Liver (tissue), 3 donors: ENCODE data around the gene OXNAD1.

Source experiments
- GABPA ChIP-seq, 2 donors: IDR thresholded peaks in 1 of 2; conservative IDR thresholded peaks in 1 of 2; 2 replicates each; pipeline ENCODE4 v1.6.1; 2016; ENCODE audit warnings: antibody characterized with exemption in 2 of 2, mild to moderate bottlenecking in 1 of 2, moderate library complexity in 1 of 2
- RAD21 ChIP-seq, 2 donors: IDR thresholded peaks; 2 replicates each; pipeline ENCODE4 v1.6.1; 2016; ENCODE audit warnings: antibody characterized with exemption in 2 of 2, mild to moderate bottlenecking in 2 of 2
- REST ChIP-seq: IDR thresholded peaks from 2 replicates; pipeline ENCODE4 v1.6.1; 2016; ENCODE audit warnings: antibody characterized with exemption, mild to moderate bottlenecking
- YY1 ChIP-seq: IDR thresholded peaks from 2 replicates; pipeline ENCODE4 v1.6.1; 2016; ENCODE audit warnings: antibody characterized with exemption, mild to moderate bottlenecking
- TF ChIP-seq, protein P1 (sequence below): fragments of 150-350 bp; IDR thresholded peaks from 2 replicates; pipeline ENCODE4 v1.5.1; 2017; ENCODE audit warnings: improper control_type of control experiment, low read depth, low read length; ENCODE audit not compliant: missing input control
- donor health status: healthy.
- donor health status: healthy.

DNA sequence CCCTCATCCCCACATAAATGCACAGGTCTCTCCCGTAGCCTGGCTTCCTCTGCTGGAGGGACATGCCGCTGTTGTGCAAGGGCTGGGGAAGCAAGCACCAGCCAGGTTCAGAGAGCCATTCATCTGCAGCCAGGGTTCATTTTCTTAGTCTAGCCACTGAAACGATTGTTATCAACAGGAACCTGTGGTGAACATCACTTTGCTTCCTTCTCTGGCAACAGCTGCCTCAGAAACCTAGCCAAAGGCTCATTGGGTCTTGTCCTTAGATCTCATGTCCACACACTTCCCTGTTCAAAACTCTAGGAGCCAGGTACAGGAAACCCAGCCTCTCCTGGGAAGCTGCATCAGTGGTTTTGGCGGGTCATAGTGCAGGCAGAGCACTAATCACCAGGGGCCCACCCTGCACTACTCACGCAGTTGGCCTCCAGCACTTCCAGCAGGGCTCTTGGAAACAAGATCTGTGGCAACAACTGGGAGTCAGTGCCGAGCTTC lies 47.0 kb downstream of the OXNAD1 start:
- no peak for TF ChIP-seq REST
- TF ChIP-seq, protein P1, sequence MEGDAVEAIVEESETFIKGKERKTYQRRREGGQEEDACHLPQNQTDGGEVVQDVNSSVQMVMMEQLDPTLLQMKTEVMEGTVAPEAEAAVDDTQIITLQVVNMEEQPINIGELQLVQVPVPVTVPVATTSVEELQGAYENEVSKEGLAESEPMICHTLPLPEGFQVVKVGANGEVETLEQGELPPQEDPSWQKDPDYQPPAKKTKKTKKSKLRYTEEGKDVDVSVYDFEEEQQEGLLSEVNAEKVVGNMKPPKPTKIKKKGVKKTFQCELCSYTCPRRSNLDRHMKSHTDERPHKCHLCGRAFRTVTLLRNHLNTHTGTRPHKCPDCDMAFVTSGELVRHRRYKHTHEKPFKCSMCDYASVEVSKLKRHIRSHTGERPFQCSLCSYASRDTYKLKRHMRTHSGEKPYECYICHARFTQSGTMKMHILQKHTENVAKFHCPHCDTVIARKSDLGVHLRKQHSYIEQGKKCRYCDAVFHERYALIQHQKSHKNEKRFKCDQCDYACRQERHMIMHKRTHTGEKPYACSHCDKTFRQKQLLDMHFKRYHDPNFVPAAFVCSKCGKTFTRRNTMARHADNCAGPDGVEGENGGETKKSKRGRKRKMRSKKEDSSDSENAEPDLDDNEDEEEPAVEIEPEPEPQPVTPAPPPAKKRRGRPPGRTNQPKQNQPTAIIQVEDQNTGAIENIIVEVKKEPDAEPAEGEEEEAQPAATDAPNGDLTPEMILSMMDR: no peak
- TF ChIP-seq RAD21 (IDR thresholded peaks at IDR 0.05): peak in 1 of 2 donors; percentile 41
- no peak for TF ChIP-seq GABPA (IDR thresholded peaks at IDR 0.05 in 1 of 2, conservative IDR thresholded peaks at IDR 0.05 in 1 of 2)
- no peak for TF ChIP-seq YY1
